Uterus (tissue), 2 donors: ENCODE results near the gene CFAP92.

Source experiments
- CTCF ChIP-seq, 4 experiments: fragments of 200-600 bp in 2 of 4; fragments of 450-650 bp in 2 of 4; sonication (generic) in 2 of 4; IDR thresholded peaks; one replicate each; pipeline ENCODE4 v1.5.1; 2016 to 2019; ENCODE audit warnings: antibody characterized with exemption in 4 of 4, mild to moderate bottlenecking in 2 of 4, moderate library complexity in 1 of 4
- POLR2A ChIP-seq, 2 donors: fragments of 450-650 bp; IDR thresholded peaks; one replicate each; pipeline ENCODE4 v1.6.1; 2016; ENCODE audit warnings: antibody characterized with exemption in 2 of 2, mild to moderate bottlenecking in 1 of 2, moderate library complexity in 1 of 2

DNA sequence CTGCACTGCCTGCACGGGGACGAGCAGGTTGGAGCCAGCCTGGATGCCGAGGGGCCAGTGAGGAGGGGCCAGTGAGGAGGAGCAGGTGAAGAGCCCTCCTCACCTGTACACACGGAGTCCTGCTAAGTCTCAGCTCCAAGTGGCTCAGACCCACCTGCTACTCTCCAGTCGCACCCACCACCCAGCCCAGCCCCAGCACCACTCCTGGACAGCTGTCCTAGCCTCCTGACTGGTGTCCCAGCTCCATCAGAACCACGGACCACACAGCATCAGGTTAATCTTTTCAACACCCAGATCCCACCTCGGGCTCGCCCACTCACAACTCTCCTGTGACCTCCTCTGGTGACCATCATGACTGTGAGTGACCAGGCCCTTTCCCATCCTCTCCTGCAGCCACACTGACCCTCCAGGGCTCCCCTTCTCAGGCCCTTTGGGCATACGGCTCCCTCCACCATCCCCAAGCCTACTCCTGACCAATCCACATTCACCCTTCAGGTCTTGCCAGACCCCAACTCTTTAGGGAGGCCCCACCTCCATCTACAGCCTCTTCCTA lies 21.0 kb upstream of the CFAP92 start:
- TF ChIP-seq CTCF (IDR thresholded peaks at IDR 0.05) (no peak), POLR2A (IDR thresholded peaks at IDR 0.05) (no peak)
